ENCODE measurements around the gene CDC25B. TPM values are rescaled to one million over a fixed set of nuclear protein-coding genes. Genes with fewer than 3 reads are reported as not detected.

The CDC25B gene
- total RNA-seq, 1 experiment from 2014 or later: 66.7 TPM

DNA sequence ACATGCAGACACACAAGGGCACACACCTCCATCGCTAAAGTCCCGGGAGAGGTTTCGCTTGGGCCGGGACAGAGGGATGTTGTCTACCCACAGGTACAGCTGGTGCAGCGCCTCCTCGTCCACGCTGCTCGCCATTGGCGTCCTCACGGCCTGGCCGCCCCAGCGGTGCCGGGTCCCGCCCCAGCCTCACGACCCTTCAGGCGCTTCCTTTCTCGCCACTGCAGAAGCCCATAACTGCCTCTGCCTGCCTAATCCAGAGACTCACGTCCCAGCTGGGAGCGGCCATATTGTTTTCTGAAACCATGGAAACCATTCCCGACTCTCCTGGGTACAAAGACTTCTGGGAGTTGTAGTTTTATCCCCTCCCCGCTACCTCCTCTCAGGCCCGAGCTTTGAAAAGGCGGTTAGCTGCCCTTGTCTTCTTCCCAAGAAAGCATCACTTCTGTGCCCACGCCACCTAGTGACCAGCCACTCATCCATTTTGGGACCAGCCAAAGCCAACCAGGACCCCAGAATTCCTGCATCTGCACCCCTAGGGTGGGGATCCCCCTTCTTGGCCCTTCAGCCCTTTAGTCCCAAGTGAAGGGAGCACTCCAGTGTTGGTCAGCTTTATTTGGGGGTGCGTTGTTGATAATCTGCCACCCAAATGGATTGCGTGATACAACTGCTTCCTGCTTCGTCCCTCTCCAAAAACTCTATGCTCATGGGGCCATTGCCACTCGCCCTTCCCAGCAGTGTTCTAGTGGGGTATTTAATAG is 14.8 kb upstream of the CDC25B start, which contains the start of gene SPEF1:
Gene SPEF1, minus strand, starts transcription at position 296 of the 758 bp plus-strand sequence. Its CDS starts 161 bp downstream, at position 135.
- peak; percentile 93 to 95 for DNase-seq
- Histone ChIP-seq H3K9me3 (no peaks in the 10 kb centered on the region), H3K27me3 (replicated peaks; ENCODE audit: control insufficient read depth, insufficient read depth, low read length) (no peaks in the 10 kb centered on the region), H3K4me3 (ENCODE audit: low read depth, low read length) (peak within 1 kb of the TSS; percentile 42), H3K4me1 (peaks cover 25% of the 10 kb centered on the region), H3K36me3 (ENCODE audit: control insufficient read depth, insufficient read depth, low read length) (no peaks in the 10 kb centered on the region)
- H3K36me3 Mint-ChIP-seq (ENCODE audit: insufficient read depth, unreplicated experiment): peaks cover 14% of the 10 kb centered on the region
- peaks cover 3% of the 10 kb centered on the region for H3K27me3 Mint-ChIP-seq (ENCODE audit: insufficient read depth, unreplicated experiment)
- POLR2A ChIA-PET: interaction anchor here (0.5 to 1.1 kb wide), 4 partner anchors 12 to 39 kb away, joined by 3 to 10 read pairs (median 4); partner anchors contain the start of genes ADISSP and AP5S1
- CTCF ChIA-PET: interaction anchor here (0.6 to 2.6 kb wide), 14 partner anchors 14 to 311 kb away, joined by 3 to 38 read pairs (median 4); partner anchors contain the start of genes ADISSP and AP5S1
- no TSS peak for BruUV-seq (replicated peaks)
- intact Hi-C loops (cut with micrococcal nuclease; ENCODE audit: unreplicated experiment): loop anchor here (1.0 to 2.0 kb wide), 2 partner anchors 13 to 65 kb away; no protein-coding TSS in a partner anchor
- H3K27ac Mint-ChIP-seq (ENCODE audit: unreplicated experiment): peak within 1 kb of the TSS; percentile 69
- H3K4me3 Mint-ChIP-seq (ENCODE audit: unreplicated experiment): peak within 1 kb of the TSS; percentile 69
- TF ChIP-seq, protein P1, sequence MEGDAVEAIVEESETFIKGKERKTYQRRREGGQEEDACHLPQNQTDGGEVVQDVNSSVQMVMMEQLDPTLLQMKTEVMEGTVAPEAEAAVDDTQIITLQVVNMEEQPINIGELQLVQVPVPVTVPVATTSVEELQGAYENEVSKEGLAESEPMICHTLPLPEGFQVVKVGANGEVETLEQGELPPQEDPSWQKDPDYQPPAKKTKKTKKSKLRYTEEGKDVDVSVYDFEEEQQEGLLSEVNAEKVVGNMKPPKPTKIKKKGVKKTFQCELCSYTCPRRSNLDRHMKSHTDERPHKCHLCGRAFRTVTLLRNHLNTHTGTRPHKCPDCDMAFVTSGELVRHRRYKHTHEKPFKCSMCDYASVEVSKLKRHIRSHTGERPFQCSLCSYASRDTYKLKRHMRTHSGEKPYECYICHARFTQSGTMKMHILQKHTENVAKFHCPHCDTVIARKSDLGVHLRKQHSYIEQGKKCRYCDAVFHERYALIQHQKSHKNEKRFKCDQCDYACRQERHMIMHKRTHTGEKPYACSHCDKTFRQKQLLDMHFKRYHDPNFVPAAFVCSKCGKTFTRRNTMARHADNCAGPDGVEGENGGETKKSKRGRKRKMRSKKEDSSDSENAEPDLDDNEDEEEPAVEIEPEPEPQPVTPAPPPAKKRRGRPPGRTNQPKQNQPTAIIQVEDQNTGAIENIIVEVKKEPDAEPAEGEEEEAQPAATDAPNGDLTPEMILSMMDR (IDR thresholded peaks at IDR 0.05; ENCODE audit: insufficient read depth in 1 of 2, low read depth in 1 of 2, low read length in 1 of 2, severe bottlenecking in 1 of 2, unreplicated experiment in 1 of 2): peak; percentile 55 to 60
- no peaks in the 10 kb centered on the region for H3K9me3 Mint-ChIP-seq (ENCODE audit: unreplicated experiment)
- H3K4me1 Mint-ChIP-seq (ENCODE audit: low read depth, unreplicated experiment): no peaks in the 10 kb centered on the region

- peaks cover 3% of the 10 kb centered on the region for H3K27me3 Mint-ChIP-seq (ENCODE audit: insufficient read depth, unreplicated experiment)
- H3K9me3 ChIP-seq: no peaks in the 10 kb centered on the region
- peaks cover 29% of the 10 kb centered on the region for H3K4me1 ChIP-seq
- TF ChIP-seq, protein P1 (IDR thresholded peaks at IDR 0.05; ENCODE audit: insufficient read depth in 1 of 2, low read depth in 1 of 2, low read length in 1 of 2, severe bottlenecking in 1 of 2, unreplicated experiment in 1 of 2): no peak
- no TSS peak for BruUV-seq (replicated peaks)
- H3K36me3 ChIP-seq (ENCODE audit: control insufficient read depth, insufficient read depth, low read length): no peaks in the 10 kb centered on the region
- no peak overlapping the region for H3K4me3 ChIP-seq (ENCODE audit: low read depth, low read length)
- ChIA-PET POLR2A (no interaction called here), CTCF (interaction anchor here (2.6 kb wide), 1 partner anchor 66 kb away, joined by 7 read pairs; no protein-coding TSS in a partner anchor)
- no peak for DNase-seq
- H3K4me3 Mint-ChIP-seq (ENCODE audit: unreplicated experiment): no peak overlapping the region
- no peaks in the 10 kb centered on the region for H3K27me3 ChIP-seq (replicated peaks; ENCODE audit: control insufficient read depth, insufficient read depth, low read length)
- H3K36me3 Mint-ChIP-seq (ENCODE audit: insufficient read depth, unreplicated experiment): peaks cover 14% of the 10 kb centered on the region
- no peak overlapping the region for H3K27ac Mint-ChIP-seq (ENCODE audit: unreplicated experiment)
- H3K9me3 Mint-ChIP-seq (ENCODE audit: unreplicated experiment): no peaks in the 10 kb centered on the region
- intact Hi-C loops (cut with micrococcal nuclease; ENCODE audit: unreplicated experiment): no loop called here
- no peaks in the 10 kb centered on the region for H3K4me1 Mint-ChIP-seq (ENCODE audit: low read depth, unreplicated experiment)
These were observed 13.5 kb upstream of the CDC25B start for GRCh38 chr20:3782597-3782996.

GRCh38 chr20:3783068-3783489 is 13.0 kb upstream of the CDC25B start:
- peak overlapping the region; percentile 31 for H3K4me3 Mint-ChIP-seq (ENCODE audit: unreplicated experiment)
- POLR2A ChIA-PET: interaction anchor here (0.5 kb wide), 1 partner anchor 944 kb away, joined by 4 read pairs; no protein-coding TSS in a partner anchor

More at GRCh38 chr20:3783068-3783489, 13.0 kb upstream of the CDC25B start:
- Mint-ChIP-seq H3K36me3 (ENCODE audit: insufficient read depth, unreplicated experiment) (peaks cover 14% of the 10 kb centered on the region), H3K9me3 (ENCODE audit: unreplicated experiment) (no peaks in the 10 kb centered on the region), H3K27ac (ENCODE audit: unreplicated experiment) (no peak overlapping the region), H3K4me1 (ENCODE audit: low read depth, unreplicated experiment) (no peaks in the 10 kb centered on the region), H3K27me3 (ENCODE audit: insufficient read depth, unreplicated experiment) (peaks cover 3% of the 10 kb centered on the region)
- intact Hi-C loops (cut with micrococcal nuclease; ENCODE audit: unreplicated experiment): no loop called here
- H3K4me3 ChIP-seq (ENCODE audit: low read depth, low read length): no peak overlapping the region
- CTCF ChIA-PET: interaction anchor here (2.6 kb wide), 1 partner anchor 66 kb away, joined by 7 read pairs; no protein-coding TSS in a partner anchor
- no TSS peak for BruUV-seq (replicated peaks)
- peak in 1 of 2 experiments; percentile 32 for DNase-seq
- no peaks in the 10 kb centered on the region for H3K36me3 ChIP-seq (ENCODE audit: control insufficient read depth, insufficient read depth, low read length)
- H3K9me3 ChIP-seq: no peaks in the 10 kb centered on the region
- peaks cover 29% of the 10 kb centered on the region for H3K4me1 ChIP-seq
- H3K27me3 ChIP-seq (replicated peaks; ENCODE audit: control insufficient read depth, insufficient read depth, low read length): no peaks in the 10 kb centered on the region
- TF ChIP-seq, protein P1 (IDR thresholded peaks at IDR 0.05; ENCODE audit: insufficient read depth in 1 of 2, low read depth in 1 of 2, low read length in 1 of 2, severe bottlenecking in 1 of 2, unreplicated experiment in 1 of 2): no peak

All from Caco-2 (cell line).